ENCODE results near the gene POLE.

Gene POLE

GRCh38 chr12:132633901-132634300 lies 53.2 kb downstream of the POLE start:
- in situ Hi-C loops (cut with MboI; ENCODE audit: low sequenced_read_pairs) = no loop called here

- in situ Hi-C loops (cut with MboI; ENCODE audit: low sequenced_read_pairs) = no loop called here
Observed at GRCh38 chr12:132633398-132633797, 53.7 kb downstream of the POLE start.

- in situ Hi-C loops (cut with MboI; ENCODE audit: low sequenced_read_pairs) = no loop called here
Observed at GRCh38 chr12:132632521-132633228, 54.5 kb downstream of the POLE start.

GRCh38 chr12:132631666-132632065 lies 55.5 kb downstream of the POLE start:
- in situ Hi-C loops (cut with MboI; ENCODE audit: low sequenced_read_pairs) = no loop called here

GRCh38 chr12:132630672-132631071 lies 56.5 kb downstream of the POLE start:
- in situ Hi-C loops (cut with MboI; ENCODE audit: low sequenced_read_pairs) = no loop called here

- in situ Hi-C loops (cut with MboI; ENCODE audit: low sequenced_read_pairs) = no loop called here
Observed at GRCh38 chr12:132629330-132629729, 57.8 kb downstream of the POLE start.

- in situ Hi-C loops (cut with MboI; ENCODE audit: low sequenced_read_pairs) = no loop called here
Observed at GRCh38 chr12:132625731-132626430, 61.3 kb downstream of the POLE start.

- in situ Hi-C loops (cut with MboI; ENCODE audit: low sequenced_read_pairs) = no loop called here
Observed at GRCh38 chr12:132624910-132625630, 62.1 kb downstream of the POLE start.

- in situ Hi-C loops (cut with MboI; ENCODE audit: low sequenced_read_pairs) = no loop called here
Observed at GRCh38 chr12:132624186-132624855, 62.8 kb downstream of the POLE start.

GRCh38 chr12:132623072-132623869 lies 63.9 kb downstream of the POLE start:
- in situ Hi-C loops (cut with MboI; ENCODE audit: low sequenced_read_pairs) = no loop called here

- in situ Hi-C loops (cut with MboI; ENCODE audit: low sequenced_read_pairs) = no loop called here
Observed at GRCh38 chr12:132622437-132623071, 64.6 kb downstream of the POLE start.

- in situ Hi-C loops (cut with MboI; ENCODE audit: low sequenced_read_pairs) = no loop called here
Observed at GRCh38 chr12:132621657-132622435, 65.3 kb downstream of the POLE start.

- in situ Hi-C loops (cut with MboI; ENCODE audit: low sequenced_read_pairs) = no loop called here
Observed at GRCh38 chr12:132620899-132621656, 66.1 kb downstream of the POLE start.

- in situ Hi-C loops (cut with MboI; ENCODE audit: low sequenced_read_pairs) = no loop called here
Observed at GRCh38 chr12:132620113-132620898, 66.8 kb downstream of the POLE start.

GRCh38 chr12:132619386-132620112 lies 67.6 kb downstream of the POLE start:
- in situ Hi-C loops (cut with MboI; ENCODE audit: low sequenced_read_pairs) = no loop called here

GRCh38 chr12:132619071-132619385 lies 68.1 kb downstream of the POLE start:
- in situ Hi-C loops (cut with MboI; ENCODE audit: low sequenced_read_pairs) = no loop called here

GRCh38 chr12:132618683-132619043 lies 68.5 kb downstream of the POLE start, which contains the start of gene P2RX2:
Gene P2RX2, plus strand, starts transcription at chr12:132618776. Its CDS starts 41 bp downstream, at chr12:132618817.
- in situ Hi-C loops (cut with MboI; ENCODE audit: low sequenced_read_pairs) = no loop called here
